ENCODE data around the gene EIF3J.
"Not testable (repeated sequence)": the region's sequence is repeated elsewhere in the genome, so short reads cannot be mapped to it uniquely, and the experiment has no call there.

DNA sequence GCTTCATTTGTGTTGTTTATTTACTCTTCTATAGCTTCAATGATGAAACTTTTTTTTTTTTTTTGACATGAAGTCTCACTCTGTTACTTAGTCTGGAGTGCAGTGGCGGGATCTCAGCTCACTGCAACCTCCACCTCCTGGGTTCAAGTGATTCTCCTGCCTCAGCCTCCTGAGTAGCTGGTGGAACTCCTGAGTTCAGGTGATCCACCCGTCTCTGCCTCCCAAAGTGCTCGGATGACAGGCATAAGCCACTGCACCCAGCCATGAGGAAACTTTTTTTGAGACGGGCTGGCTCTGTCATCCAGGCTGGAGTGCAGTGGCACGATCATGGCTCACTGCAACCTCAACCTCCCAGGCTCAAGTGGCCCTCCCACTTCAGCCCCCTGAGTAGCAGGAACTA is 4.7 kb upstream of the EIF3J start:
- TF ChIP-seq CTCF, POLR2A (IDR thresholded peaks at IDR 0.05): not testable (repeated sequence)
